GM21367 (cell line): ENCODE results near the gene DNAH12.
"Not testable (repeated sequence)": the region's sequence is repeated elsewhere in the genome, so short reads cannot be mapped to it uniquely, and the experiment has no call there.

Experiments
- ATAC-seq: cut with Tn5 transposase; IDR thresholded peaks from one replicate; pipeline ENCODE4 v1.9.1; 2021; ENCODE audit not compliant: unreplicated experiment

The DNAH12 gene

DNA sequence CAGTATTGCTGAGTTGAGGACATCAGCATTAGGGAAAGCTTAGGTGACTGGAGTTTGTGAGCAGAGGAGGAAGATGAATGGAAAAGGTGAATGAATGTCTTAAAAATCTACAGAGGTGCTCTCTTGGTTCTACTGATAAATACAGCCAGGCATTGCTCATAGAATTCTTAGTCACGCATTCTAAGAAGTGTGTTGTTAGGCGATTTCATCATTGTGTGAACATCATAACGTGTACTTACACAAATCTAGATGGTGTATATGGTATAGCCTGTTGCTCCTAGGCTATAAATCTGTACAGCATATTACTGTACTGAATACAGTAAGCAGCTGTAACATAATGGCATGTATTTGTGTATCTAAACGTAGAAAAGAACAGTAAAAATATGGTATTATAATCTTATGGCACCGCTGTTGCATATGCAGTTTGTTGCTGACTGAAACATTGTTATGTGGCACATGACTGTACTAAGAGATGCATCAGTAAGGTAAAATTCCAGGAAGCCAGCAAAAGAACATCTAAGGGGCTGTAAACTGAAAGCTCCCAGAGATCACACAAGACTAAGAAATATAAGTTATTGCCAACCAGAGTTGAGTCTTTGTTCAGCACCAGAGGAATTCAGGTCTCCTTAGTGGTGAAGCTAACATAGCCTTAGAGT lies 208.7 kb downstream of the DNAH12 start:
- ATAC-seq, result no peak

DNA sequence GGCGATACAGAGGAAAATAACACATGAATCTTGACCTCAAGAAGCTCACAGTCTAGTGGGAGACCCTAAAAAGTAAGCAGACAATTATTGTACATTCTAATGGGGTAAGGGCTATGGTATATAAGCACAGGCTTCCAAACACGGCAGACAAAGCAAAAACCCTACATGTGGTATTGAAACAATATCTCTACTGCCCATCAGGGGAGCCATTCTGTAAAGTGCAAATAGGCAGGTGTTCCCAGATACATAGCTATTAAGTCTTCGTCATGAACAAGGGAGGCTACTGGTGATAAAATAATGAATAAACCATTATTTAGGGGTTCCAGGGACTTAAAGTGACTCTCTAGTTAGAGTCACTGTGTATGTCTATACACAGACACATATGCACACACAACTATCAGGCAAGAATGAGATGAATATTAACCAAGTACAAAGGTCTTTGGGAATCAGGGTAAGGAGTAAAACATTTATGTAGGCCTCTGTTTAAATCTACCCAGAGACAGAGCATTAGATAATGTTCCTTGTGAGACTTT lies 213.0 kb downstream of the DNAH12 start:
- no peak for ATAC-seq

DNA sequence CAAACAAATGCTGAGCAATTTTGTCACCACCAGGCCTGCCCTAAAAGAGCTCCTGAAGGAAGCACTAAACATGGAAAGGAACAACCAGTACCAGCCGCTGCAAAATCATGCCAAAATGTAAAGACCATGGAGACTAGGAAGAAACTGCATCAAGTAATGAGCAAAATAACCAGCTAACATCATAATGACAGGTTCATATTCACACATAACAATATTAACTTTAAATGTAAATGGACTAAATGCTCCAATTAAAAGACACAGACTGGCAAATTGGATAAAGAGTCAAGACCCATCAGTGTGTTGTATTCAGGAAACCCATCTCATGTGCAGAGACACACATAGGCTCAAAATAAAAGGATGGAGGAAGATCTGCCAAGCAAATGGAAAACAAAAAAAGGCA lies 217.6 kb downstream of the DNAH12 start:
- ATAC-seq, result not testable (repeated sequence)

DNA sequence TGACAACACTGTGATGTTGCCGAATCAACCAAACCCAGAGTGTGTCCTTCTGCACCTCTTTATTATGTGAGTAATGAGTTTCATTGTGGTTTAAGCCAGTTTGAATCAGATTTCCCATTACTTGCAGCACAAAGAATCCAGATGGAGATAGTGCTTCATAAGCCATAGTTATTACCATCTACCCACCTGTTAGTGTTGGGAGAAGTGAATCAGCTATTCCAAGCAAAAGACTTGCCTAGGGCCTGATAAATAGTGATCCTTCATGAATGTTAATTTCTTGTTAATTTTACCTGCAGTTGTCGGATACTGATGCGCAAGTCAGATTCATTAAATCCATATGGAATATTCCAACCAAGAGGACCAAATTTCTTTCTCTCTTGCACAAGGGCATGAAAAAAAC lies 229.9 kb downstream of the DNAH12 start:
- ATAC-seq, result no peak

DNA sequence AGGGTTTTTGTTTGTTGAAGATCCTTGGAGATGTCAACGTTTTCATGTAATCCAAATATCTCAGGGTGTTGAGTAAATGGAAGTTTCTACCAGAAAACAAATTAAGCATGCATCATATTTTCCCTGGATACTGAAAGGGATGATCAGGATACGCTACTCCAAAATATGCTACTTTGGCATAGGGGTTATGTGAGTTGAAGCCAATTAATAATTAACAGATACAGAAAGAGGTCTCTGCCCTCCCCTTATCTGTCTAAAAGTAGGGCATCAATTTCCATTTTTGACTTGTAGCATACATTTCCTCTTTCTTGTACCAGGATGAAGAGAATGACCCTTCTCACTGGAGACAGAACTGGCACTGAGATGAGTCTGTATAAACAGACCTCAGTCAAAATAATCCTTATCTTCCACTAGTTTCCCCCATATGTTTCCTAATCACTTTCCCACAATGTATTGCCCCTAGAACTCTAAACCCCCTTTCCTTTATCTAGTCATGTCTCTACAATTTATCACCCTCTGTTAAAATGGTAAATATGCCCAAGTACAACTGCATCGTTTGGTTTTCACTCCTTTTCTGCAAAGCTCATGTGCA lies 234.3 kb downstream of the DNAH12 start:
- ATAC-seq, result no peak

GRCh38 chr3:57303520-57303919 lies 240.6 kb downstream of the DNAH12 start:
- ATAC-seq, result not testable (repeated sequence)

- no peak for ATAC-seq
Measured at GRCh38 chr3:57298041-57298440, 246.1 kb downstream of the DNAH12 start.

GRCh38 chr3:57292897-57293526 lies 251.1 kb downstream of the DNAH12 start:
- ATAC-seq, result no peak

DNA sequence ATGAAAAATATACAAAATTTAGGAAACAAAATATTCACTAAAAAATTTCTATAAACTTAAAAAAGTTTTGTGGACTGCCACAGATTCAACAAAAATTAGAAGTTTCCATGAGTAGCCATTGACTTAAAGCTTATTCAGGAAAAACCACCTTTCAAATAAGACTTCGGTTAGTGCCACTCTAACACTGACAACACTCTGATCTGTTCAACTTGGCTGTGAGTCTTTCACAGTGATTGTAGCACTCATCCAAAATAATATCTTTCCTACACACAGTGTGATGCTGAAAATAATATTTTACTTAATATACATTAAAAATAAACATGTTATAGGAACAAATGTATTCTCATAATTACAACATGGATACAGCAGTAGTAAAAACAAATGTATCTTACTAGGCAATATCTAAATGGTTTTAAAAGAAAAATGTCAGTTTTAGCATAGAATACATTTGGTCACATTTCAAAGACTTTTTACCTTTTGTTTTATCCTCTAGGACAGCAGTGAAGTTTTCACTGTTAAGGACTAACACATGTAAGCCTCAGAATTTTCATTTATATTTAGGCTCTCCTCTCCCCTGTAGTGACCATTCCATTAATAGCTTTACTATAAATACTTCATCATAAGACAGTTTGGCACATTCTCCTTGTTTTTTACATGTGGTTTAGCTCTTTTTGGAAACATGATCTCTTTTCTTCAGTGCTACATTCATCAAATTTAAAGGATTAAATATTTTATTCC lies 251.8 kb downstream of the DNAH12 start, which contains the start of gene ASB14:
TSS of gene ASB14 (minus strand) at position 527 of the 738 bp plus-strand sequence. CDS start 652 bp downstream, outside the sequence.
- no peak for ATAC-seq

- no peak for ATAC-seq
Measured at GRCh38 chr3:57288403-57288802, 255.7 kb downstream of the DNAH12 start.

DNA sequence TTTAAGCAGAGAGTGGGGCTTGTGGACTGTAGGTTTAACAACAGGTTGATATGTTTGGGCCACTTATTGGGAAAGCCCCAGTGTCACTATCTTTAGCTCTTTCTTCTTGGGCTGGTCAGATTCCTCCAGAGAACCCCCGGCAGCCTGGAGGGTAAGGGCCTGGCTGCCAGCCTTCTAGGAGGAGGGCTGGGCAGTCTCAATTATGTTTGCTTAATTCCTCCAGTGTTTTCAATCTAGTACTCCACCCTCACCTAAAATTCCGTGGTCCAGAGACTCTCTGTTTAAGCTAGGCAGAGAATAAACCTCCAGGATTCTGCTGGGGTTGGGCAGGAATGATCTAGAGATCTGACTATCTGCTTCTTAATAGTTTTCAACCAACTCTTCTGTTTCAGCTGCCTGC lies 256.9 kb downstream of the DNAH12 start:
- ATAC-seq, result no peak

GRCh38 chr3:57283334-57283733 lies 260.8 kb downstream of the DNAH12 start:
- no peak for ATAC-seq

DNA sequence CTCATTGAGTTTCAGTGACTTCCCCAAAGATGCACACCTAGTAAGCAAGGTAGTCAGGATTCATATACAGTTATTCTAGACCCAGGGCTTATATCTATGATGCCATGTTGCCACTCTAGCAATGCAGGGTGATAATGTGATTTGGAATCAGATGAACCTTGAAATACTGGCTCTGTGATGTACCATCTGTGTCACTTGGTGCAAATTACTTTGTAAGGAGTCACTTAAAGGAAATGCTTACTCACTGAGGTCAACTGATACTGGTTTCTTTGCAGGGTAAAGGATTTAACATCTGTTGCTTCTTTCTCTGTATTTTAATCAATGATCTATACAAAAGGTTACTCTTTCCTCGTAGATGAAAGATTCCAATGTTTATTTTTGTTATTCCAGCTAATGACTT lies 262.4 kb downstream of the DNAH12 start:
- ATAC-seq, result no peak

DNA sequence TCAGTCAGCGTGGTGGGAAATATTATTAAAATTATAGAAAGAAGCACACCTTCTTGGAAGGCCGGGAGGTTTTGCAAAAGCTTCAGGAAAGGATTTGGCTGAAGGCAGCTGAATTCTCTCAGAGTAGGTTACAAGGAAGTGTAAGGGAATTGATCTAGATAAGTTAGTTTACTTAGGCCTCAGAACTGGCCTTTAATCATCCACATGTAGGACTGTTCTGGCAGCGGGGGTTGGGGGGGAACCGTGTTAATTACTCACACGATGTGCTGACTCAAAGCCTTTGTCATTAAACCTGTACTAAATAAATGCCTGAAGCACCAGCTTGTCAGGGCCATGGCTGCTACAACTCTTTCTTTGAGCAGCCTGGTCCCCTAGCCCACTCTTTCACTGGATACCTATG lies 264.5 kb downstream of the DNAH12 start:
- ATAC-seq, result no peak

DNA sequence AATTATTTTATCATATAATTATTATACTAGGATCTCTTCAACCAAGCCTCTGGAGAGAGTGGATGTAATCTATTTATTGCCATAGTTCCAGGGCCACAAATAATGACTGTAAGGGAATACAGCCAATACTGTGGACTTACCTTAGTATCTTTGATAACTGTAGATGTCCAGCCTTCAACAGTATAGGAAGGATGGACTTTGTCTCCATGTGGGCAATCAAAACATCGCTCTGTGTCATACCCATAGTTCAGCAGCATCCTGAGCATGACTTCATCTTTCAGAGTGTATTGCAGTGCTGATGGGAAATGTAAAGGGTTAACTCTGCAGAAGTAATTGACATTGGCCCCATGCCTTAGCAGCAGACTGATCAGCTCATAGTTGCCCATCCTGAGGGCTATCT lies 265.9 kb downstream of the DNAH12 start:
- no peak for ATAC-seq

GRCh38 chr3:57275393-57275792 lies 268.8 kb downstream of the DNAH12 start:
- ATAC-seq, result no peak

GRCh38 chr3:57274845-57275244 lies 269.3 kb downstream of the DNAH12 start:
- ATAC-seq, result no peak

- no peak for ATAC-seq
Measured at GRCh38 chr3:57268416-57268815, 275.7 kb downstream of the DNAH12 start.

DNA sequence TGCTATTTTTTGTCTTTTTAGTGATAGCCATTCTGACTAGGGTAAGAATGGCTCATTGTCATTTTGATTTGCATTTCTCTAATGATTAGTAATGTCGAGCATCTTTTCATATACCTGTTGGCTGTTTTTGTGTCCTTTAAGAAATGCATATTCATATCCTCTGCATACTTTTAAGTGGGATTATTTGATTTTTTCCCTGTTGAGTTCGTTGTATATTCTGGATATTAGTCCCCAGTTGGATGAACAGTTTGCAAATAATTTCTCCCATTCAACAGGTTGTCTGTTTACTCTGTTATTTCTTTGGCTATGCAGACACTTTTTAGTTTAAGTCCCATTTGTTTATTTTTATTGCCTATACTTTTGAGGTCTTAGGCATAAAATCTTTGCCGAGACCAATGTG lies 282.2 kb downstream of the DNAH12 start:
- no peak for ATAC-seq

- no peak for ATAC-seq
Measured at GRCh38 chr3:57261119-57261518, 283.0 kb downstream of the DNAH12 start.

DNA sequence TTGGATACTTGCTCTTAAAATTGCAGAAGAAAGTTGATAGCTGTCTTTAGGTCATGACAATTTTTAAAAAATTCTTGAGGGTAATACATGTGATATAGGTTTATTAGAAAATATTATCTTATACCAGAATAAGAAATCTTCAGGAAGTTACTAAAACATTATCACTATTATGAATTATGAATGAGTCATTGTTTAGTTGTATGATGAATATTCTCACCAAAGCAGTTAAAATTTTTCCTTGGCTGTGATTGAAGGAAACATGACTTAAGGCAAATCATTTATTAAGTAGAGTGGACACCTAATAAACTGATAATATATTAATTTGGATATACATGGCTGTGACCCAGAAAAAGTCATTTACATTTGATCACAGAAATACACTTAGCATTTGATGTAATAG lies 286.5 kb downstream of the DNAH12 start:
- ATAC-seq, result no peak
